Erythroblast (primary cell): Measurements from ENCODE around the gene SH3BP2.

Experiments used
- GATA1 ChIP-seq: IDR thresholded peaks from 2 replicates; pipeline ENCODE4 v1.6.1; 2011; ENCODE audit warnings: low read depth, mild to moderate bottlenecking, control low read depth, low read length, moderate library complexity
- POLR2A ChIP-seq: IDR thresholded peaks from 2 replicates; pipeline ENCODE4 v1.6.1; 2011; ENCODE audit warnings: mild to moderate bottlenecking, low read length

DNA sequence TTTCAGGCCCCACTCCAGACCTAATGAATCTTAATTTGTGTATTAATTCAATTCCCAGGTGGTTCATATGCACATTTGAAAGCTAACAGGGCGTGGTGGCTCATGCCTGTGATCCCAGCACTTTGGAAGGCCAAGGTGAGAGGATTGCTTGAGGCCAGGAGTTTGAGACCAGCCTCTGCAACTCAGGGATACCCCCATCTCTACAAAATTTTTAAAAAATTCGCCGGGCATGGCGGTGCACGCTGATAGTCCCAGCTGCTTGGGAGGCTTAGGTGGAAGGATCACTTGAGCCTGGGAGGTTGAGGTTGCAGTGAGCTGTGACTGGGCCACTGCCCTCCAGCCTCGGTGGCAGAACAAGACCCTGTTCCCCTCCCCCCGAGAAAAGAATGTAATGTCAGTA lies 82.0 kb downstream of the SH3BP2 start:
- no peak for TF ChIP-seq POLR2A
- TF ChIP-seq GATA1, result no peak
